GM23338 (cell line): Measurements from ENCODE around the gene ZBTB9.

Experiments
- CREB1 ChIP-seq: fragments of 250-450 bp; sonication (Bioruptor Pico); IDR thresholded peaks from 2 replicates; pipeline ENCODE4 v1.5.0; 2020; ENCODE audit warnings: low read depth, mild to moderate bottlenecking, moderate library complexity
- CTCF ChIP-seq, 2 experiments: fragments of 200-600 bp in 1 of 2; sonication (generic) in 1 of 2; conservative IDR thresholded peaks; 2 replicates each; pipeline versions ENCODE4 v1.5.1 to v1.6.1; 2016 to 2017; ENCODE audit warnings: antibody characterized with exemption in 2 of 2, low read depth in 2 of 2, mild to moderate bottlenecking in 2 of 2, moderate library complexity in 1 of 2
- ETS1 ChIP-seq: IDR thresholded peaks from 2 replicates; pipeline ENCODE4 v1.6.1; 2016; ENCODE audit warnings: antibody characterized with exemption
- EZH2 ChIP-seq: fragments of 200-600 bp; sonication (generic); IDR thresholded peaks from one replicate; pipeline ENCODE4 v1.8.0; 2017; ENCODE audit warnings: antibody characterized with exemption, mild to moderate bottlenecking, low read depth; ENCODE audit not compliant: unreplicated experiment
- EZH2phosphoT487 ChIP-seq: fragments of 200-600 bp; sonication (generic); IDR thresholded peaks from one replicate; pipeline ENCODE4 v1.8.1; 2018; ENCODE audit warnings: antibody characterized with exemption; ENCODE audit not compliant: unreplicated experiment
- JUNB ChIP-seq: IDR thresholded peaks from one replicate; pipeline ENCODE4 v1.6.1; 2016; ENCODE audit warnings: antibody characterized with exemption; ENCODE audit not compliant: unreplicated experiment
- POLR2AphosphoS5 ChIP-seq: IDR thresholded peaks from 2 replicates; pipeline ENCODE4 v1.6.1; 2016; ENCODE audit warnings: antibody characterized with exemption, low read depth
- REST ChIP-seq: IDR thresholded peaks from one replicate; pipeline ENCODE4 v1.6.1; 2018; ENCODE audit warnings: antibody characterized with exemption; ENCODE audit not compliant: unreplicated experiment
- ZNF331 ChIP-seq: fragments of 250-450 bp; sonication (Bioruptor Pico); IDR thresholded peaks from 2 replicates; pipeline ENCODE4 v1.5.0; 2020; ENCODE audit warnings: low read depth, mild to moderate bottlenecking, moderate library complexity

- TF ChIP-seq ETS1 (no peak), JUNB (no peak), CTCF (conservative IDR thresholded peaks at IDR 0.05; ENCODE audit: low read depth in 2 of 2) (no peak), POLR2AphosphoS5 (no peak; the same call in 1 of the 2 replicates), REST (no peak), EZH2 (no peak), CREB1 (CRISPR knock-in tag) (peak; percentile 52; the same call in 1 of the 2 replicates), ZNF331 (CRISPR knock-in tag) (no peak), EZH2phosphoT487 (no peak)
These were observed 35.6 kb upstream of the ZBTB9 start for GRCh38 chr6:33418690-33419291.
